CD4-positive, alpha-beta T cell (primary cell): ENCODE data around the gene FBLN1. TPM values are rescaled to one million over a fixed set of nuclear protein-coding genes. Genes with fewer than 3 reads are reported as not detected.
"Not testable (repeated sequence)": the region's sequence is repeated elsewhere in the genome, so short reads cannot be mapped to it uniquely, and the experiment has no call there.

Experiments used
- ATAC-seq: fragments of 200-7000 bp; cut with Tn5 transposase; one replicate; pipeline ENCODE4 v1.10.0; 2022; ENCODE audit warnings: mild to moderate bottlenecking; ENCODE audit not compliant: poor library complexity
- CTCF ChIA-PET: fragments of 350-600 bp; sonication (Branson Sonifier 250); formaldehyde crosslinking; loops from one replicate; lab custom pipeline; 2021; ENCODE audit warnings: antibody characterized with exemption, inconsistent platforms; lab: Charles Lee
- POLR2A ChIA-PET: fragments of 350-600 bp; sonication (Branson Sonifier 250); formaldehyde crosslinking; loops from one replicate; lab custom pipeline; 2021; ENCODE audit warnings: antibody characterized with exemption, inconsistent platforms; lab: Charles Lee
- DNase-seq, 14 experiments: peaks; one replicate each; pipeline ENCODE4 v3.0.0-alpha.2; 2013 to 2020; ENCODE audit warnings: mixed read lengths in 2 of 14
- H3K27ac ChIP-seq, 2 donors: one replicate each; pipeline versions ENCODE4 v1.5.1 to v1.7.0; 2013; ENCODE audit warnings: low read length in 2 of 2, low read depth in 1 of 2, mild to moderate bottlenecking in 1 of 2
- H3K27me3 ChIP-seq, 2 experiments: 1 replicate in 1 of 2; 2 replicates in 1 of 2; pipeline versions ENCODE4 v1.6.1 to v1.7.0; 2013; ENCODE audit warnings: low read length in 2 of 2, control low read depth in 1 of 2, mild to moderate bottlenecking in 1 of 2, moderate library complexity in 1 of 2; ENCODE audit not compliant: insufficient read depth in 2 of 2, control insufficient read depth in 1 of 2
- H3K36me3 ChIP-seq: one replicate; pipeline ENCODE4 v1.6.1; 2013; ENCODE audit warnings: low read length, control low read depth; ENCODE audit not compliant: insufficient read depth
- H3K4me1 ChIP-seq: one replicate; pipeline ENCODE4 v1.6.1; 2013; ENCODE audit warnings: low read length, control low read depth; ENCODE audit not compliant: insufficient read depth
- H3K4me3 ChIP-seq: one replicate; pipeline ENCODE4 v1.5.1; 2013; ENCODE audit warnings: mild to moderate bottlenecking, low read length, moderate library complexity
- H3K9me3 ChIP-seq, 2 experiments: 1 replicate in 1 of 2; 2 replicates in 1 of 2; pipeline versions ENCODE4 v1.6.1 to v1.7.0; 2013; ENCODE audit warnings: low read length in 2 of 2, mild to moderate bottlenecking in 2 of 2, control low read depth in 1 of 2, moderate library complexity in 1 of 2; ENCODE audit not compliant: control insufficient read depth in 1 of 2, insufficient read depth in 1 of 2
- H3K27ac Mint-ChIP-seq: one replicate; pipeline ENCODE4 v1.8.0; 2020; ENCODE audit warnings: mixed read lengths
- H3K27me3 Mint-ChIP-seq: one replicate; pipeline ENCODE4 v1.8.0; 2021; ENCODE audit warnings: mixed read lengths
- H3K36me3 Mint-ChIP-seq: one replicate; pipeline ENCODE4 v1.8.0; 2021; ENCODE audit warnings: low read depth, mixed read lengths
- H3K4me1 Mint-ChIP-seq: one replicate; pipeline ENCODE4 v1.8.0; 2021; ENCODE audit warnings: low read depth, mixed read lengths
- H3K4me3 Mint-ChIP-seq: one replicate; pipeline ENCODE4 v1.8.0; 2020; ENCODE audit warnings: mild to moderate bottlenecking, mixed read lengths
- H3K9me3 Mint-ChIP-seq: one replicate; pipeline ENCODE4 v1.8.0; 2020; ENCODE audit warnings: mixed read lengths
- intact Hi-C, 2 experiments: fragments of 100-400 bp; cut with DNase I in 1 of 2; cut with micrococcal nuclease in 1 of 2; formaldehyde crosslinking; loops; one replicate each; pipeline versions ENCODE4 v1.15.1 to v1.9.0; 2023 to 2025; cut with DNase I, micrococcal nuclease
- total RNA-seq, 174 experiments: library from RNA in 2 of 174; stranded (reverse) in 2 of 174; gene quantifications; one replicate each; pipeline ENCODE4 v1.2.3 and lab custom pipeline; 2021 to 2026
- TF ChIP-seq, protein P1 (sequence below): fragments of 200-600 bp; IDR thresholded peaks from one replicate; pipeline ENCODE4 v1.8.0; 2022; ENCODE audit warnings: antibody characterized with exemption, mild to moderate bottlenecking

The FBLN1 gene
- total RNA-seq, 2 experiments from 2014 or later: not detected

DNA sequence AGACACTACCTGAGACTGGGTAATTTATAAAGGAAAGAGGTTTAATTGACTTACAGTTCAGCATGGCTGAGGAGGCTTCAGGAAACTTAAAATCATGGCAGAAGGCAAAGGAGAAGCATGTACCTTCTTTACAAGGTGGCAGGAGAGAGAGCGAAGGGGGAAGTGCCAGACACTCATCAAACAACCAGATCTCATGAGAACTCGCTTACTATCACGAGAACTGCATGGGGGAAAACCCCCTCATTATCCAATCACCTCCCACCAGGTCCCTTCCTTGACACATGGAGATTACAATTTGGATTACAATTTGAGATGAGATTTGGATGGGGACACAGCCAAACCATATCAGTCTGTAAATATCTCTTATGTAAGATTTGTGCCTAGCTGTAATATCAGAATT lies 118.0 kb downstream of the FBLN1 start:
- Histone ChIP-seq H3K27me3 (no peaks in the 10 kb centered on the region), H3K4me3 (no peak overlapping the region), H3K27ac (no peak overlapping the region), H3K4me1 (no peaks in the 10 kb centered on the region), H3K36me3 (no peaks in the 10 kb centered on the region), H3K9me3 (no peaks in the 10 kb centered on the region)
- peaks cover 4% of the 10 kb centered on the region for H3K9me3 Mint-ChIP-seq
- intact Hi-C loops: no loop called here
- H3K27me3 Mint-ChIP-seq: no peaks in the 10 kb centered on the region
- no peaks in the 10 kb centered on the region for H3K36me3 Mint-ChIP-seq
- CTCF ChIA-PET: no interaction called here
- POLR2A ChIA-PET: no interaction called here
- TF ChIP-seq, protein P1, sequence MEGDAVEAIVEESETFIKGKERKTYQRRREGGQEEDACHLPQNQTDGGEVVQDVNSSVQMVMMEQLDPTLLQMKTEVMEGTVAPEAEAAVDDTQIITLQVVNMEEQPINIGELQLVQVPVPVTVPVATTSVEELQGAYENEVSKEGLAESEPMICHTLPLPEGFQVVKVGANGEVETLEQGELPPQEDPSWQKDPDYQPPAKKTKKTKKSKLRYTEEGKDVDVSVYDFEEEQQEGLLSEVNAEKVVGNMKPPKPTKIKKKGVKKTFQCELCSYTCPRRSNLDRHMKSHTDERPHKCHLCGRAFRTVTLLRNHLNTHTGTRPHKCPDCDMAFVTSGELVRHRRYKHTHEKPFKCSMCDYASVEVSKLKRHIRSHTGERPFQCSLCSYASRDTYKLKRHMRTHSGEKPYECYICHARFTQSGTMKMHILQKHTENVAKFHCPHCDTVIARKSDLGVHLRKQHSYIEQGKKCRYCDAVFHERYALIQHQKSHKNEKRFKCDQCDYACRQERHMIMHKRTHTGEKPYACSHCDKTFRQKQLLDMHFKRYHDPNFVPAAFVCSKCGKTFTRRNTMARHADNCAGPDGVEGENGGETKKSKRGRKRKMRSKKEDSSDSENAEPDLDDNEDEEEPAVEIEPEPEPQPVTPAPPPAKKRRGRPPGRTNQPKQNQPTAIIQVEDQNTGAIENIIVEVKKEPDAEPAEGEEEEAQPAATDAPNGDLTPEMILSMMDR: no peak
- ATAC-seq (no peak), DNase-seq (no peak)
- H3K4me1 Mint-ChIP-seq: no peaks in the 10 kb centered on the region
- no peak overlapping the region for H3K27ac Mint-ChIP-seq
- no peak overlapping the region for H3K4me3 Mint-ChIP-seq

DNA sequence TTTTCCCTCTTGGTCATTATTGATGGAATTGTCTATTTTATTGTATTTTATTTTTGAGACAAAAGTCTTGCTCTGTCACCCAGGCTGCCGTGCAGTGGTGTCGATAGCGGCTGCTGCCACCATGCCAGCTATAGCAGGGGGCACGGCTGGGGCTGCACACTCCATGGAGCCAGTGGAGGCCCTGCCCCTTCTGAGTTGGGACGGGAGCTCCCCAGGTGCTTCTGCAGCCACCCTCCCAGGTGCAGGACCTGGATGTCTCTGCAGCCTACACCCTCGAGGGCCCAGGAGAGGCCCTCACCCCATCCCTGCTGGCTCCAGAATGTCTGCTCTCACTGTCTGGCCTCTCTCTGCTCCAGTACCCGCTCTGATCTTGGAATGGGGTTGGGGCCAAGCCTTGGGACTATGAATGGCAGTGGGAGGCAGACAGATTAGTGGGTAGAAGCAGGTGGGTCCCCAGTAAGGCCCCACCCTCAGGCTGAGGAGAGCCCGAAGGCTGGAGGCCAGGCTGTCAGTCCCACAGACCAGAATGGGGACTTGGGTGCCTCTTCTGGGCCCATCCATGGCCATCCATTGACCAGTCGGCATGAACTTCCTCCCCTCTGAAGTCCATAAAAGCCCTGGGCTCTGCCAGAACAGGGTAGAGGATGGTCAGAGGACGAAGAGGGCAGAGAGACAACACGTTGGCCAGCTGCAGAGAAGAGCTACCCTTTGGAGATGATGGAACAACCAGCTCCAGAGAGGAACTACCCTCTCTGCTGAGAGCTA lies 119.3 kb downstream of the FBLN1 start:
- Mint-ChIP-seq H3K9me3 (peaks cover 4% of the 10 kb centered on the region), H3K27ac (no peak overlapping the region), H3K4me1 (no peaks in the 10 kb centered on the region), H3K36me3 (no peaks in the 10 kb centered on the region), H3K27me3 (no peaks in the 10 kb centered on the region), H3K4me3 (no peak overlapping the region)
- Histone ChIP-seq H3K4me3 (no peak overlapping the region), H3K9me3 (no peaks in the 10 kb centered on the region), H3K36me3 (no peaks in the 10 kb centered on the region), H3K27ac (no peak overlapping the region), H3K4me1 (no peaks in the 10 kb centered on the region), H3K27me3 (no peaks in the 10 kb centered on the region)
- ChIA-PET CTCF (no interaction called here), POLR2A (no interaction called here)
- DNase-seq: no peak
- intact Hi-C loops: no loop called here
- ATAC-seq: no peak
- TF ChIP-seq, protein P1: no peak

DNA sequence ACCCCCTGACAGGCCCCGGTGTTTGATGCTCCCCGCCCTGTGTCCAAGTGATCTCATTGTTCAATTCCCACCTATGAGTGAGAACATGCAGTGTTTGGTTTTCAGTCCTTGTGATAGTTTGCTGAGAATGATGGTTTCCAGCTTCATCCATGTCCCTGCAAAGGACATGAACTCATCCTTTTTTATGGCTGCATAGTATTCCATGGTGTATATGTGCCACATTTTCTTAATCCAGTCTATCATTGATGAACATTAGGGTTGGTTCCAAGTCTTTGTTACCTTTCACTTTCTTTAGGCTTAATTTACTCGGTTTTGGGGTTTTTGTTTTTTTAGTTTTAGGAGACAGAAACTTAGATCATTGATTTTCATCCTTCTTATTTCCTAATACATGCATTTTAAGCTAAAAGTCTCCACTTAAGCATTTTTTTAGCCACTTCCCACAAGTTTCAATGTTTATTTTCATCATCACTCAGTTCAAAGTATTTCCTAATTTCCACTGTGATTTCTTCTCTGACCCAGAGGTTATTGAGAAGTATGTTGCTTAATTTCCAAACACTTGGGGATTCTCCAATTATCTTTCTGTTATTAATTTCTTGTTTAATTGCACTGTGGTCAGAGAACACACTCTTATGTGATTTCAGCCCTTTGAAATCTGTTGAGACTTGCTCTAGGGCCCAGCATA lies 120.9 kb downstream of the FBLN1 start:
- H3K4me1 Mint-ChIP-seq, intact Hi-C loops, H3K27ac ChIP-seq: not testable (repeated sequence)

More for the DNA sequence above, 120.9 kb downstream of the FBLN1 start:
- H3K9me3 ChIP-seq, H3K27me3 Mint-ChIP-seq, H3K4me1 ChIP-seq, H3K9me3 Mint-ChIP-seq, H3K27me3 ChIP-seq, H3K36me3 Mint-ChIP-seq, H3K4me3 ChIP-seq, H3K27ac Mint-ChIP-seq, H3K36me3 ChIP-seq, H3K4me3 Mint-ChIP-seq, CTCF ChIA-PET, POLR2A ChIA-PET, DNase-seq, ATAC-seq: not testable (repeated sequence)
